H7 (cell line): ENCODE measurements around the gene SKAP2. TPM values are rescaled to one million over a fixed set of nuclear protein-coding genes. Genes with fewer than 3 reads are reported as not detected.
A peak's percentile ranks its signal among the peaks of the same experiment; 100 is the strongest.

ENCODE experiments used
- DNase-seq: peaks from one replicate; pipeline ENCODE4 v3.0.0; 2012
- H3K27me3 ChIP-seq: 2 replicates; pipeline ENCODE4 v1.6.0; 2011; ENCODE audit warnings: mild to moderate bottlenecking, low read length; ENCODE audit not compliant: control insufficient read depth, insufficient read depth
- H3K36me3 ChIP-seq: replicated peaks from 2 replicates; pipeline ENCODE4 v1.5.1; 2011; ENCODE audit warnings: low read length; ENCODE audit not compliant: control insufficient read depth, insufficient read depth
- H3K4me3 ChIP-seq: 2 replicates; pipeline ENCODE4 v1.5.1; 2011; ENCODE audit warnings: low read depth, mild to moderate bottlenecking, control low read depth, low read length, moderate library complexity; ENCODE audit not compliant: insufficient read depth
- total RNA-seq: library from RNA; depleted of rRNA; stranded (reverse); fragments of >200 nt; shearing (Covaris generic); gene quantifications from 2 replicates; pipeline ENCODE4 v1.2.3, GENCODE V29; 2014

SKAP2 gene
- total RNA-seq, 1 experiment from 2014 or later = 2.2 TPM

DNA sequence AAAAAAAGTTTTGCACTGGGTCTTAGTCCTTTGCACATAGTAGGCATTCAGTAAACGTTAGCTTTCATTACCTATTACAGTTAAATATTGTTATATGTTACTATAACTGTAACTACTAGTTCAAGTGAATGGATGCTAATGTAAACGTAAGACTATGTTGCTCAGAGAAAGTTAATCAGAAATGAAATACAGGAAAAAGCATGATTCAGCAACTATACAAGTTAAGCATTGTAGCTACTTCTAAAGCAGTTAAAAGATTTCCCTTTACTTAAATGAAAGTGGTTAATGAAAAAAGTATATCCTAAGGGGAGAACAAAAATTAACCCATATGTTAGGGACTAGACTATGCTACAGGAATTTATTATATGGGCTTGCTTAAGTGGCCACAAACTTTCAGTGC is 121.2 kb downstream of the SKAP2 start:
- H3K4me3 ChIP-seq = no peak overlapping the region
- DNase-seq = no peak
- no peaks in the 10 kb centered on the region for H3K27me3 ChIP-seq
- no peaks in the 10 kb centered on the region for H3K36me3 ChIP-seq

GRCh38 chr7:26735976-26736600 is 128.3 kb downstream of the SKAP2 start:
- no peak for DNase-seq
- no peaks in the 10 kb centered on the region for H3K36me3 ChIP-seq
- H3K27me3 ChIP-seq = no peaks in the 10 kb centered on the region
- no peak overlapping the region for H3K4me3 ChIP-seq

- Histone ChIP-seq H3K4me3 (no peak overlapping the region), H3K36me3 (no peaks in the 10 kb centered on the region), H3K27me3 (no peaks in the 10 kb centered on the region)
- no peak for DNase-seq
These were observed 135.1 kb downstream of the SKAP2 start for GRCh38 chr7:26729150-26729775.

GRCh38 chr7:26726051-26726450 is 138.3 kb downstream of the SKAP2 start:
- H3K4me3 ChIP-seq = no peak overlapping the region
- H3K27me3 ChIP-seq = no peaks in the 10 kb centered on the region
- no peaks in the 10 kb centered on the region for H3K36me3 ChIP-seq
- no peak for DNase-seq

DNA sequence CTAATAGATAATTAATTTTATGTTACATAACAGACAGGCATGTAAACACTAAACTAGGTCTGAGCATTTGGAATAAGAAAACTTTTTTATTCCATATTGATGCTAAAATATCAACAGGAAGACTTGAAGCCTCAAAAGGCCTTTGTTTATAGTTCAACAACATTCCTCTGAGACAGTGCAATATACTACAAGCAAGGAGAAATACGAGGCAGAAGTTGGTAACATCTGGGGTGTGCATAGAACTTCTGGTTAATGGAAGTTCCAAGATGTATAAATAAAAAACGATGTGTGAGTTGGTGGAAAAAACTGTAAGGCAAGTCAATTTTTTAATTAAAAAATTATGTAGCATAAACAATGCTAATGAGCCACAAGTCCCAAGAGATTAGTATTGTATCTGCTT is 139.6 kb downstream of the SKAP2 start:
- Histone ChIP-seq H3K27me3 (no peaks in the 10 kb centered on the region), H3K4me3 (no peak overlapping the region), H3K36me3 (no peaks in the 10 kb centered on the region)
- no peak for DNase-seq

DNA sequence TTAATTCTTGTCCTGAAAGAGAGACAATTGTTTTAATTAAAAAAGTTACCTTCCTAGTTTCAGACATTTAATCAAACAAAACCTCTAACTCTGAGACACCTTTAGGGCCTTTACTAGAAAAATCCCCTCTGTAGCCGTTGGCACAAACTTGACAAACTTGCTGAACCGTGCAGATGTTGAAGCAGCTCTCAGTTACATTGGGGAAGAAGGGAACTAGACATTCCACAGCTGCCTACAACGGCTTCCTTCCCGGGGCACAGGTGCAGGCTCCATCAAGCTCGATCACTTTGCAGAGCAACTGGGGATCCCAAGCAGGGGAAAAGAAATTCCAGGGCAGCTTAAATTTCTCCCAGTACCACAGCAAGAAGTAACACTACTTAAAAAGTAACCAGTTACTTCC is 141.3 kb downstream of the SKAP2 start:
- DNase-seq = peak; percentile 11
- Histone ChIP-seq H3K36me3 (no peaks in the 10 kb centered on the region), H3K27me3 (no peaks in the 10 kb centered on the region), H3K4me3 (no peak overlapping the region)

DNA sequence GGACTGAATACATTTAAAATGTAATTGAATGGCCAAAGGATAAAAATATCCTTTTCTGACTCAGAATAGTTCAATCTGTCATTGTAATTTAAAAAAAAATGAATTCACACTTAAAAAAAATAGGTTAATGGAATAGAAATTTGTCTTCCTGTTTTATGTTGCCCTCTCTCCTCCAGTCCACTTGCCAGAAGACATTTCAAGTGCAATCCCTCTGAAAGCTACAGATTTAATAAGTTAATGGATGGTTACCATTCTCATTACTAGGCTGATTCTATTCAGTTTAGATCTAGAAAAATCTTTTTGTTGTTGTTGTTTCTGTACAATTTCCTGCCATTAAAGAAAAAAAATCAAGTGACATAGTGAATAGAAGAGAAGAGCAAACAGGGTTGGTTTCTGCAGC is 142.9 kb downstream of the SKAP2 start:
- no peaks in the 10 kb centered on the region for H3K27me3 ChIP-seq
- no peak overlapping the region for H3K4me3 ChIP-seq
- H3K36me3 ChIP-seq = no peaks in the 10 kb centered on the region
- DNase-seq = no peak

GRCh38 chr7:26718063-26718462 is 146.3 kb downstream of the SKAP2 start:
- Histone ChIP-seq H3K4me3 (no peak overlapping the region), H3K27me3 (no peaks in the 10 kb centered on the region), H3K36me3 (no peaks in the 10 kb centered on the region)
- no peak for DNase-seq

- Histone ChIP-seq H3K36me3 (no peaks in the 10 kb centered on the region), H3K4me3 (no peak overlapping the region), H3K27me3 (no peaks in the 10 kb centered on the region)
- DNase-seq = no peak
These were observed 150.0 kb downstream of the SKAP2 start for GRCh38 chr7:26714438-26714837.

GRCh38 chr7:26714006-26714405 is 150.4 kb downstream of the SKAP2 start:
- Histone ChIP-seq H3K36me3 (no peaks in the 10 kb centered on the region), H3K27me3 (no peaks in the 10 kb centered on the region), H3K4me3 (no peak overlapping the region)
- DNase-seq = no peak

DNA sequence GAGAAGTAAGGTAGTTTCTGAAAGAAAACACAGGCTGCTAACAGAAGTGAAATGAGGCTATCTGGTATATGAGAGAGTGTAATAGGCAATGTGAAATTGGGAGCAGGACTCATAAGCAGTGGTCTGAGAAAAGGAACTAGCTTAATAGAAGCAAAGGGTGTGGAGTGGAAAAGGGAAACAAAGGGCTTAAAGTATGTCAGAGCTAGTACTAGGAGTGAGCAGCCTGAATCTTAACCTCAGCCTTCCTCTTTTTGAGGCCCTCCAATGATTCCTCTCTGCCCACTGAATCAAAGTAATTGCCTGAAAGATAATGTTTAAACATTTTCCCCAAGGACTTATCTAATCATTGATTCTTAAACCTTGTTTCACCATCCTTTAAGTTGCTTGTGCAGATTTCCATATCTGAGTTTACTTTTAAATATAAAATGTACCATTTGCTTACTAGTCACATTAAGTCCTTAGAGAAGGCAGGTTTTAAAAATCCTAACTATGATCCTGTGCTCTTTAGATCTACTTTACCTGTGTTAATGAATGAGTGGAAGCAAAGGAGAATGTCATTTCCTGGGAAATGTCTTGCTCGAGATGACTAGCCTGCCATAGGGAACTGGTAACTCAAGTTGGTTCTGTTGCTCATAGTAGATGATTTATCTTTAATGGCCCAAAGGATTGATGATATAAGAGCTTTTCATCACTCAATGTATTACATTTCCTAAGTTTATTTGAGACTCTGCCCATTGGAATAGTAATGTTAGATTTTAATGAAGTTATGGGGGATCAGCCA is 155.0 kb downstream of the SKAP2 start:
- no peak for DNase-seq
- no peak overlapping the region for H3K4me3 ChIP-seq
- no peaks in the 10 kb centered on the region for H3K27me3 ChIP-seq
- no peaks in the 10 kb centered on the region for H3K36me3 ChIP-seq

DNA sequence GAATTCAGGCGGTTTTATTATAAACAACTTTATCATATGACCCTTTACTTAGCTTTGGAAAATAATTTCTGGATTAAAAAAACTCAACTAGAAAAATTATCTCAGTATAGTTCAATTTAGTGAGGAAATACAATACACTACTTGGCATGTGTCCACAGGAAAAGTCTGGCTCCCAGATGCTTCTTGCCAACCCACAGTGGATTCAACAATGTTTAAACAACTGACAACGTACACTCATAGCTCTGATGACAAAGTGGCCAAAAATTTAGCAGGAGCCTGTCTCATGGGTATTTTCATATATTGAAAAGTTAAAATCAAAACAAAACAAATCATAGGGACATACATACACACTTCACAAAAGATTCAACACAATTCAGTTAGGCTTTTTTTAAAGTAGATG is 158.8 kb downstream of the SKAP2 start:
- Histone ChIP-seq H3K27me3 (no peaks in the 10 kb centered on the region), H3K36me3 (no peaks in the 10 kb centered on the region), H3K4me3 (no peak overlapping the region)
- no peak for DNase-seq

DNA sequence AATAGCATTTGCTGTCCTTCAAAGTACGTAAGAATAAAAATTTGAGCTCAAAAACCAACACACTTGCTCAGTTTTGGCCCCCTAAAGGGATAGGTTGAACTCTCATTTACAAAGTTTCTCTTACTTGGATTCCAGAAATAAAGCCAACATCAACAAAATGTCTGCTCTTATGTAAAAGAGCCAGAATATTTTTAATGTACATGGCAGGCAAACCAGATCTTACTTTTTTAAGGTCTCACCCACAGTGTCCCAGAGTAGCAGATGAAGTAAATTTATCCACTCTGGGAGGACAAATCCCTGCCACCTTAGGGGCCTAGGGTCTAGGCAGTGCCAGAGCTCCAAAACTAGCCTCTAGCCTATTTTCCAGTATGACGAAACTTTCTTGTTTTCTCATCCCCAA is 159.6 kb downstream of the SKAP2 start:
- DNase-seq = no peak
- Histone ChIP-seq H3K4me3 (no peak overlapping the region), H3K27me3 (no peaks in the 10 kb centered on the region), H3K36me3 (no peaks in the 10 kb centered on the region)

DNA sequence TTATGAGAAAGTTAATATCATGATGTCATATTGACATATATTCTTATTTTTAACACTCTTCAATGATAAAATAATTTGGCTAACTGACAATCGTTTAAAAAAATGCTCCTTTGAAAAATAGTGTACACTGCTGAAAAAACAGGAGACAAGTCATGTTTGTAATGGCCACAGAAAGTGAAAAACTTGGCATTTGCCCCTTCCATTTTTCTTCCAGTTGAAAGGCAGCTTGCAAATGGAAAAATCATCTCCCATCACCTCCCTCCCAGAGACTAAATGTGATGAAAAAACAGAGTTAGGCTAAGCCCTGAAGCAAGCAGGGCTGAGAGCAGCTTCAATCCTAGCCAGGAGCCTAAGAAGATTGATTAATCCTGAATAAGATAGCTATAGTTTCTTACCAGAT is 160.4 kb downstream of the SKAP2 start:
- DNase-seq = no peak

GRCh38 chr7:26700893-26701292 is 163.5 kb downstream of the SKAP2 start:
- H3K27me3 ChIP-seq = no peaks in the 10 kb centered on the region
- H3K4me3 ChIP-seq = no peak overlapping the region
- DNase-seq = no peak
- H3K36me3 ChIP-seq = no peaks in the 10 kb centered on the region

More for the DNA sequence above, 160.4 kb downstream of the SKAP2 start:
- Histone ChIP-seq H3K36me3 (no peaks in the 10 kb centered on the region), H3K27me3 (no peaks in the 10 kb centered on the region), H3K4me3 (no peak overlapping the region)
